Daoy (cell line): ENCODE results near the gene HELQ. TPM values are rescaled to one million over a fixed set of nuclear protein-coding genes. Genes with fewer than 3 reads are reported as not detected.
"Not testable (repeated sequence)": the region's sequence is repeated elsewhere in the genome, so short reads cannot be mapped to it uniquely, and the experiment has no call there.

ENCODE experiments used
- DNase-seq: peaks from one replicate; pipeline ENCODE4 v3.0.0-alpha.2; 2015; ENCODE audit warnings: low read depth
- total RNA-seq: library from RNA; depleted of rRNA; stranded (reverse); fragments of >200 nt; shearing (Covaris generic); gene quantifications from 2 replicates; pipeline ENCODE4 v1.2.3, GENCODE V29; 2014

HELQ gene
- total RNA-seq, 1 experiment from 2014 or later: 6.0 TPM

DNA sequence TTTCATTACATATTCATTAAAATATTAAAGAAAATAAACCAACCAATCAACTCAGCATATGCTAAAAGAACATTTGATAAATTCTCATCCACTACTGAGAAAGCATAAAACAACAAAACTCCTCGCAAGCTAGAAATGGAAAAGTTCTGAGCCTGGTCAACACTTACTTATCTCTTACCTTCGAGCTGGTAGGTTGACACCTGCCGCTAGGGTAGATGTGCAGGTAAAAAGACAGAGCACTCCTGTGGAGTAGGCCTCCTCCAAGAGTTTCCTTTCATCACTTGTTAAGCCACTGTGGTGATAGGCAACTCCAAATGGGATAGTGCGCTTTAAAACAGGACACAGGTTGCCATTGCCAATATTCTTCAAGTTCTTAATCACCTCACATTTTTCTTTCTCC, 18.9 kb downstream of the HELQ start:
- no peak for DNase-seq

DNA sequence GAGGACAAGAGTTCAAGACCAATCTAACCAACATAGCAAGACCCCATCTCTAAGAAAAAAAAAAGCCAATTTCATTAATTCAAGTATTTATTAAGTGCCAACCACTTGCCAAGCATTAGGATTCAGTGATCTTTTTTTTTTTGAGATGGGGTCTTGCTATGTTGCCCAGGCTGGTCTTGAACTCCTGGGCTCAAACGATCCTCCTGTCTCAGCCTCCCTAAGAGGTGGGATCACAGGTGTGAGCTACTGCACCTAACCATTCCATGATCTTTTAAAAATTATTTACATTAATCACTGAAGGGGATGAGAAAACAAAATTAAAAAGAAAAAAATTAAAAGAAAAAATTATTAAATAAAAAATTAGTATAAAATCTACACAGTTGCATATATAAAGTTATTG, 24.4 kb downstream of the HELQ start:
- no peak for DNase-seq

DNA sequence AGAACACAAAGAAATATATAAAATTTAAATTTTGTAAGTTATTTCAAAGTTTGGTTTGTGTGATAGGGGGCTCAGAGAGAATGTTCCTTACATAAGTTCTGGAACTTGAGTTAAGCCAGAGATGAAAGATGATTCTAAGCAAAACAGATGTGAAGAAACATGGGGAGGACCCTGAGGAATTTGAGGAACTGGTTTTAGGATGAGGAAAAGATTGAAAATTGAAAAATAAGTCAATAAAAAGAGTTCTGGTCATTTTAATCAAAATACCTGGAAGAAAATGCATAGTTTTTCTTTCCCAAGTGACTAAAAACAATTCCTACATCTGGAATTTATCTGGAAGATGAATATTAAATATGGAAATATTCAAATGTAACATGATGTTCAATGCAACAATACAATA, 37.4 kb downstream of the HELQ start:
- no peak for DNase-seq

DNA sequence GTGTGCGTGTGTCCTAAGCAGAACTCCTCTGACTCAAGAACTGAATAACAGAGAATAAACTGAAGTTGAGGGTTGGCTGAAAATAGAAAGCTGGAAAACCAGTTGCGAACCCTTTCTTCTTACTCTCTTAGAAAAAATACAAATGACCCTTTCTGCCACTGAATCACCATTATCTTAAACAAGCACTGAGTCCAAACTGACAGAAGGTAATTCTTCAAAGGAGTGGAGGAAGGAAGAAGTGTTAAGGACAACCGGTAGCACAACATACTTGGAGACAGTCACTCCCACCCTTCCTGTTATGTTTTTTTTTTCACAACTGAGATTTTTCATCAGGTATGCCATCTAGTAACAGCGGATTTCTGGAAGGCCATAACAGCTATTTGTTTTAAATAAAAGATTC, 38.1 kb downstream of the HELQ start:
- no peak for DNase-seq

DNA sequence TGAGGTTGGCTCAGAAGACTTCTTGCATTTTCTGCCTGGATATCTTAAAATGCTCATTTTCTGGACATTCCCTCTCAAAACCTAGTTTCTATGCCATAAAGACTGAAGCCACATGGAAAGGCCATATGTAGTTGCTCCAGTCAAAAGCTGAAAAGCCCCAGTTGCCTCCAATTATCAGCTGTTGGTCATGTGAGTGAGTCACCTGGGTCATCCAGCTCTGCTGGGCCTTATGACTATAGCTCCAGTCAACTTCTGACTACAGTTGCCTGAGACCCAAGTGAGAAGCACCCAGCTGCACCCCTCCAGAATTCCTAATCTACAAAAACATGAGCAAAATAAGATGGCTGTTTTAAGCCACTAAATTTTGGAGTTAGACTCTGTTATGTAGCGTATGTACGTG, 41.9 kb downstream of the HELQ start:
- no peak for DNase-seq

DNA sequence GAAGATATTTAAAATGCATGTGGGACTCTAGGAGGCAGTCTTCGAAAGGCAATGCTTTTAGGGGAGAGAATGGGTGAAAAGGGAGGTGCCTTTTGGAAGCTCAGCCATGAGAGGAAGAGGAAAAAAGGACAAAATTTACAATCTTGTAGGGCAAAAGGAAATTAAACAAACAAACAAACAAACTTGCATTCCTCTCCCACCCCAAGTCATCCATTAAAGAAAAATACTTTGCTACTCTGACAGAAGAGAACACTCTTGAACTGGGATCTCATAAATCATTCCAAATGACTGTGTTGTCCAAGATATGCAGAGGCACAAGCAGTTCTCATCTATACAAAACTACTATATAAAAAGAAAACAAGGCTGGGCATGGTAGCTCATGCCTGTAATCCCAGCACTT, 46.7 kb downstream of the HELQ start:
- no peak for DNase-seq

DNA sequence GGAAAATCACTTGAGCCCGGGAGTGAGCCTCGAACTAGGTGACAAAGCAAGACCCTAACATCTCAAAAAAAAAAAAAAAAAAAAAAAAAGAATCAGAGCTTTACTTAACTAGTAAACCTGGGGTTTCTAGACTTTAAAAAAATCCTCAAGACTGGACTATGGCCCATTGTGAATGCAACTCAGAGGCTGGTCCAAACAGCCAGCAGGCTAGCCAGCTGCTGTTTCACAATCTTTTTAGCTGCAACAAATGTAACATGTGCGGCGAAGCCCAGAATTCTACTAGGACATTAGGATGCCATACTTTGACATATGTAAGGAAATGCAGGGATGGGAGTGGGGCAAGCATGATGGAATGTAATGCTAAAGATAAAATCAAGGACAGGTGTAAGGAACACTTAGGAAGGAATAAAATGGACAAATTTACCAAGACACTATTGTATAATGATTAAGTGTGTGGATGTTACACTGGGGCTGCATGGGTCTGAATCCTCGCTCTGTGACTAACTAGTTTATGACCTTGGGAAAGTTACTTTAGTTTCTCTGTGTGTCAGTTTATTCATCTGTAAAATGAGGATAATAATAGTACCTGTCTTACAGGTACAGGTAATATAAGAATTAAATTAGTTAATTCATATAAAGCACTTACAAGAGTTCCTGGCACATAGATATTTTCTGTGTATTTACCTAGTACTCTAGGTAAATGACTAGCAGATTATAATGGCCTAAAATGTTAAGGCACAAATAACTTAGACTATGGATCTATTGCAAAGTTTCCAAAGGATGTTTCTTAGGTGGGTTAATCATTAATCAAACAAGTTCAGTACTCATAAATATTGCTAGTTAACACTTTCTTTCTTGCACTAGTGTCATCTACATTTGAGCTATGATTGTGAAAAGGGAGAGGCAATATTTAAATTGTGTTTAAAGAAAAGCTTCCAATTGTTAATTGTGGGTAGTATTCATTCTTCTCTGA, 49.5 kb downstream of the HELQ start:
- no peak for DNase-seq

DNA sequence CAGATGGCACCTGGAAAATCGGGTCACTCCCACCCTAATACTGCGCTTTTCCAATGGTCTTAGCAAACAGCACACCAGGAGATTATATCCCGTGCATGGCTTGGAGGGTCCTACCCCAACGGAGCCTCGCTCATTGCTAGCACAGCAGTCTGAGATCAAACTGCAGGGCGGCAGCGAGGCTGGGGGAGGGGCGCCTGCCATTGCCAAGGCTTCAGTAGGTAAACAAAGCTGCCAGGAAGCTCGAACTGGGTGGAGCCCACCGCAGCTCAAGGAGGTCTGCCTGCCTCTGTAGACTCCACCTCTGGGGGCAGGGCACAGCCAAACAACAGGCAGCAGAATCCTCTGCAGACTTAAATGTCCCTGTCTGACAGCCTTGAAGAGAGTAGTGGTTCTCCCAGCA, 57.5 kb downstream of the HELQ start:
- DNase-seq: not testable (repeated sequence)

DNA sequence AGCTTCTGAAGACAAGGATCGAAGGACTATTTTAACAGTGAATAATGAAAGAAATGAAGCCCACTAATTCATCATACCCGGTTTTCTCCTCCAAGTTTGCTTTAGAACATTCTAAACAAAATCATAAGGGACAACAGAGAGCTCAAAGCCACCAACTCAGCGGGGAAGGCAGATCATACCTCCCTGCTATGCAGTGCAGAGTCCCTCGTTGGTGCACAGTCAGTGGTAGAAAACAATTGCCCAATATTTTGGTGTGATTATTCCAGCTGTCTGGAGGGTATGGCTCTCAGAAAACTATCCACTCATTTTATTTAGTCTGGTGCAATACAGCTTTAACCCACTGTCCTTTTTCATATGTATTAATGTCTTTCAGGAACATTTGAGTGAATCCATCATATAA, 61.7 kb downstream of the HELQ start:
- DNase-seq: no peak

DNA sequence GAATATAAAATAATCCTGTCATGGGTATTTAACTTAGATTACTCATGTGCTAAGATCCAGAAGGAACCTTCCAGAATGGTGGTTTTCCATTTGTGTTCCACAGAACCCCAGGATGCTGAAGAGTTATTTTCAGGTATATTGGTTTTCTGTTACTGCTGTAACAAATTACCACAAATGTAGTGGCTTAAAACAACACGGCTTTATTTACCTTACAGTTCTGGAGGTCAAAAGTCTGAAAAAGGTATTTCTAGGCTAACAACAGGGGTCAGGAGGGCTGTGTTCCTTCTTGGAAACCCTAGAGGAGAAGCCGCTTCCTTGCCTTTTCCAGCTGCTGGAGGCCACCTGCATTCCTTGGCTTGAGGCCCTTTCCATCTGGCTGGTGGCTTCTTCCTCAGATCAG, 63.1 kb downstream of the HELQ start:
- DNase-seq: no peak

DNA sequence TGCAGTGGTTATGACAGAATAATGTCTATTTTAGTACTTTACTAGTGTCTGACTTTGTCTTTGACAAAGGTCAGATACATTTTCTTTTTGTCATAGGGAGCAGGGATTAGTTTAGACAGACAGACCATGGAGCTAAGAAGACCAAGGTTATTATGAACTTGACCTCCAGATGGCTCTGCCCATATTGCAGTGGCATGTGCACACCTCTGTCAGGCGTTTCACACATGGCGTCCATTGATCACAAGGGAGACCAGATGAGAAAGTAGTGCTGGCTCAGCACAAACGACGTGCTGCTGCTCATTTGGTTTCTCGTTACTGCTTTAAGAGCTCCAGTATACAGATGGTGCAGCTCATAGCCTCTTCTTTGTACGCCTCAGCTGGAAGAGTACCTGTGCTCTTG, 64.7 kb downstream of the HELQ start:
- DNase-seq: no peak

DNA sequence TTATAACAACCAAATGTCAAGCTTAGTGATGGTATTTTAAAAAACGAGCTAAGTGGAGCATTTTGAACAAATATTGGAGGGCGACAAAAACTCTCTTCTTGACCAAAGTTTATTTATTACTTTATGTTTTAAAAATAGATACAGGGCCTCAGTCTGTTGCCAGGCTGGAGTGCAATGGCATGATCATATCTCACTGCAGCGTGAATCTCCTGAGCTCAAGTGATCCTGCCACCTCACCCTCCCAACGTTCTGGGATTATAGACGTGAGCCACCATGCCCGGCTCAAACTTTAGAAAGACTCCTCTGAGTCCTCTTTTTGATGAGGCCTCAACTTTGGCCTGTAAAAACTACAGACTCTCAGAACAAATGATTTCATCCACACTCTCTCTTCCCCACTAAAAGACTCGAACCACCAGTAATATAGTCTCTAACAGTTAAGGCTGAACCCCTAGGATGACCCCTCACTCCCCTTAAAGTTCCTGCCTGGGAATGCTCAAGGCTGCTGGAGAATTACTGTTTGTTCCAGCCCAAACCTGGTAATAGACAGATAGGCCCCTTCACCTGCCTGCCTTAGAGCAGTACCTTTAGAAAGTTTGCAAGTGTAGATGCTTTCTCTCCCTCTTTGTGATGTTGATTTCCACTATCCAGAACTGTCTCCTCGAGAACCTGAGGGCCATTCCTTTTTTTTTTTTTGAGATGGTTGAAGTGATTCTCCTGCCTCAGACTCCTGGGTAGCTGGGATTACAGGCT, 65.7 kb downstream of the HELQ start:
- DNase-seq: no peak

DNA sequence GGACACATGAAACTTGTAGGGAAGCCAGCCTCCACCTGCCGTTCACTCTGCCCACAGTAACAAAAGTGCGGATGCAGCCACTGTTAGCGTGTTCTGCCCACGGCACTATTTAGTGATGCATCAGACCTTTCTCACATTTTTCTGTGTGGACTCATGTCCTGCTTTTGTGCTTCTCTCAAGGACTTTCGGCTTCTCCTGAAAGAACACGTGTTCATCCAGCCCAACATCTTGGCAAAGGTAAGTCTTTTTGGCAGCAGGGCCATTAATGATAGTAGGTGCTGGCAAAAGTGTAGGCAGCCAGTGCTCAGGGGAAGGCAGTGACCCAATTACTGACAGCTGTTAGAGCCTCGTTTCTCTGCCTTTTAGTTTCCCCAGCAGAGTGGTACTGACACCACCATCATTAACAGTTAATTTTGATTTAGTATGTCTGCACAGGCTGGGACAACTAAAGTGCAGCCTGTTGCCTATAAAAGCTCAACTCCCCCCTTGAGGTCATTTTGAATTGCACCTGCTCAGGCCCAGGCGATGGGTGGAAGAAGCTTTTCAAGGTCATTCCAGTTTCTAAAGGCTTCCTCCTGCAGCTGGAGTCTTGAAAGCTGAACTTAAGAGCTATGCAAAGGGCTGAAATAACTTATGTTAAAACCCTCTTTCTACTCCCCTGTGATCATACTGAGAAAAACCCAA, 66.4 kb downstream of the HELQ start:
- no peak for DNase-seq

DNA sequence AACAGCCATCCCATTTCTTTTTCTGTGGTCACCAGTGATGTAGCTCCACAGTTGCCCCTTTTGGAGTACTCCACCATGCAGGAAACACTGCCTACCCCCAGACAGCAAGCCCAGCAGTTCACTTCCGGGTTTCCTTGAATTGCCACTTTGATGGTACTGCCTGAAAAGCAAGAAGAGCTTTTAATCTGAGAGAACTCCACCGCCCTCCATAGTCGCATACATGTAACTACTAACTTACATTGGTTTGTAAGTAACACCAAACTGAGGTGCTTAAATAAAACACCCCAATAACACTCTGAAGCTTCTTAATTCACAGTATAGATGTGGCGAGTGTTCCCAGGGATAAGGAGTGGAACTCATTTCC, 67.3 kb downstream of the HELQ start:
- no peak for DNase-seq

DNA sequence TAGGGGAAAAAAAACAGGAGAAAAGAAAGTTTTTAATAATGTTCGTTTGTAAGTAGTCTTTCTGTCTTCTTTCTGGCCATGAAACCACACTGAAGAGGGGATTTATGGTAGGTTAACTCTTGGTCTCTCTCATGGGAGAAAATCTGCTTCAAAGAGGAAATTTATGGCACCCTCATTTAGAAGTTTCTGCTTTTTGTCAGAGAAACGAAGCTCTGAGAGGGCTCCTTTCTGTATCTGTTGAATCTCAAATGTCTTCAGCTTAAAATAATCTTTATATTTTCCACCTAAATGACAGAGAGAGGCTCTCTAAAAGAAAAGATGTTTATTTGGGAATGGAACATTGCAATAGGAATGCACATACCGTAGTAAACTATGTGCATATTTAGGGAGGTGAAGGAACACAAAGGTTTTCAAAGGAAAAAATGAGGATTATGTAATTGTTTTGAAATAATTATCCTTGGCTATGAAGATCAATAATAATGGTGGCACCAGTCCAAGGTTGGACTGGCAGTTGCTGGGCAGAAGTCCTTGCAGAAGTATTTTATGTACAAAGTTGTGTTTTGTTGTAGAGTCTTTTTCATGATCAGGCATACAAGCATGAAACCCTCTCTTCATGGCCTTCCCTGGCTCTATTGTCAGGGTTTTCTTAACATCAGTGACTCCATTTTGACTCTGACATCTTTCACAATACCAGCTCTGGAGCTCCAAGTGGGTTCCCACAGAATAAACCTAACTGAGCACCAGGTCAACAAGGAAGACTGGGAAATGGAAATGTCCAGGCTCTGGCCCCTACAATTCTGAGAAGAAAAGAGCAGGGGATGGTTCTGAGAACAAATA, 67.9 kb downstream of the HELQ start:
- no peak for DNase-seq

DNA sequence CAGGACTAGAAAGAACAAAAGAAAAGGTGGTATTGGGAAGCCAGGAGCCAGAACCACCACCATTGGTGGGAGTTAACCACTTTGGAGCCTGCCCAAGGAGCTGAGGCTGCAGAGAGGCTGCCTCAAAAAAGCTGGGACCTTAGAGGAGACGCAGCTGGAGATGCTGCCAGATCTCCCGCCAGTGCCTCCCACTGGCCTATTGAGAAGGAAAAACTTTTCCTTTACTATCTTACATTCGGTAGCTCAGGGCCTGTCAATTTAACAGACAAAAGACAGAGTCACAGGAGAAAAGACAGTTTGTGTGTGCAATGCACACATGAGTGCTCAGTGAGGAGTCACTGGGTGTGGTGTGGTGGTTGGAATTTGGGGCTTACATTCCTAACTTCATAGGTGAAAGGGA, 68.6 kb downstream of the HELQ start:
- DNase-seq: no peak

DNA sequence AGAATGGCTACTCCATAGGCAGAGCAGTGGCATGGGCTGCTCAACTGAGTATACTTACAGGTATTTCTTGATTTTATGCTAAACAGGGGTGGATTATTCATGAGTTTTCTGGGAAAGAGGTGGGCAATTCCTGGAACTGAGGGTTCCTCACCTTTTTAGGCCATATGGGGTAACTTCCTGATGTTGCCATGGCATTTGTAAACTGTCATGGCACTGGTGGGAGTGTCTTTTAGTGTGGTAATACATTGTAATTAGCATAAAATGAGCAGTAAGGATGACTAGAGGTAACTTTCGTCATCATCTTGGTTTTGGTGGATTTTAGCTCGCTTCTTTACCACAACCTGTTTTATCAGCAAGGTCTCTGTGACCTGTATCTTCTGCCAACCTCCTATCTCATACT, 72.8 kb downstream of the HELQ start:
- no peak for DNase-seq

DNA sequence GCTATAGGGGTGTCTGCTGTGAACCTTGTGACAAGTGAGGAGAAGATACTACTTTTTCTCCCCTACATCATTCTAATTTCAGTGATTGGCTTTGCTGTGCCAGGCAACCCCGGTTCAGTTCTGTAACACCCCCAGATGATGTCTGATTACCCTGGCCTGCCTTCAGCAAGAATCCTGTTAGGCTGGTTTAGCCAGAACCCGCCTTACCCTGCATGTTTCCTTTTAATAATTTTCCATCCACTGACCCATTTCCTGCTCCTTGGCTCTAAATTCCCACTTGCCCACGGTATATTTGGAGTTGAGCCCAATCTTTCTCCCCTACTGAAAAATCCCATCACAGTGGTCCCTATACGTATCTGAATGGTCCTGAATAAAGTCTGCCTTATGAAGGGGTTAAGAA, 74.5 kb downstream of the HELQ start:
- no peak for DNase-seq

DNA sequence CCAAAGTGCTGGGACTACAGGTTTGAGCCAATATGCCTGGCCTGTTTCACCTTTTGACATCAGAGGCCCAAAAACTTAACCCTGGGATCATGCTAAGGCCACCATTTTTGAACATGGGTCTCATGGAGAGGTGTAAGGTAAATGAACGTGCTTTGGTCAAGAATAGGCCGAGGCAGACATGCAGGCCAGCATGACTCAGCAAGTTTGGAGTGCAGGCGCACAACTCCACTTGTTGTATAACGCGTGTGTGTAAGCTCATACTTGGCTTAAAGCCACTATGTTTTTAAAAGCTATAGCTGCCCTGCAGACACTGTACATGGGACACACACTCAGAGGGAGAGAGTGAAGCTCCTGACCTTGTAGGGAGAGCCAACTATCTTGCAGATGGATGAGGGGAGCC, 77.2 kb downstream of the HELQ start:
- no peak for DNase-seq

DNA sequence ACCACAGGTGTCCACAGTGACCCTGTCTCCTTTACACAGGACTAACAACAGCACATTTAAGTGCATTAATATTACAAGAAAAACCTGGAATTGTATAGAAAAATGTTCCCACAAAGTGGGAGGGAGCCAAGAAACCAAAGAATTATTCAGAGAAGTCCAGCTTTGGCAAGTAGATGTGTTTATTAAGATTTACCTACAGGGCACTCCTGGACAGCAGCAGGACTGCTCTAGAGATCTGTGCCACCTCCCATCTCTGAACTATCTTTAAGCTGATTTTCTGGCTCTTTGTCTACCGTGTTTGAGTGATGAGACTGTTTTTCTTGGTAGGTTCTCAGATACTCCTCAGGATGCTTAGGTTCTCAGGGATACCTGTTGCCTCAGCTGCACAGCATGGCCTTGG, 82.7 kb downstream of the HELQ start:
- no peak for DNase-seq

DNA sequence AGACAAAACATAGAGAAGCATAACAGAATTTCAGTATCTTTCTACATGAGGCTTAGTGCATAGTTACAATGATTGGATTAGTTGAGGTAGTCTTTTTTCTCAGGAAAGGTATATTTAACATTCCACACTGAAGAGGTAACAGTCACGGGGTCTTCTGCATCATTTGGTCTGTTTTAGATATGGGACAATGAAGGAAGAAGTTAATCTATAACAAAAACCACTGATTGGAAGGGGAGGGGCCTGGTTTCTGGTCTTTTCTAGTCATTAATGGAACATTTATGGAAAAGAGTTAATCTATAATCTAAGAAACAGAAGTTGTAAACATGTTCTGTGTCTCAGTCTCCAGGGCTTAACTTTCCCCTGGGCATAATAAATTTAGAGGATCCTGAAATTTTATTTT, 83.7 kb downstream of the HELQ start:
- no peak for DNase-seq

DNA sequence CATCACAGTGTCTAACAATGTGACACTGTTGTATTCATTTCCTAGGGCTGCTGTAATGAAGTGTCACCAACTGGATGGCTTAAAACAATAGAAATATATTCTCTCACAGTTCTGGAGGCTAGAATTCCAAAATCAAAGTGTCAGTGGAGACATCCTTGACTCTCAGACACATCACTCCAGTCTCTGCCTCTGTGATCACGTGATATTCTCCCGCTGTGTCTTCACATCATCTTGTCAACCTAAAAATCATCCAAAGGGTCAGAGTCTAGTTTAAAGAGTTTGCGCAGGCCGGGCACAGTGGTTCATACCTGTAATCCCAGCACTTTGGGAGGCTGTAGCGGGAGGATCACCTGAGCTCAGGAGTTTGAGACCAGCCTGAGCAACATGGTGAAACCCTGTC, 84.4 kb downstream of the HELQ start:
- DNase-seq: no peak
